ENCODE data around the gene PAGE4. TPM values are rescaled to one million over a fixed set of nuclear protein-coding genes. Genes with fewer than 3 reads are reported as not detected.

The PAGE4 gene, protein sequence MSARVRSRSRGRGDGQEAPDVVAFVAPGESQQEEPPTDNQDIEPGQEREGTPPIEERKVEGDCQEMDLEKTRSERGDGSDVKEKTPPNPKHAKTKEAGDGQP
- total RNA-seq: not detected in 2 replicates

DNA sequence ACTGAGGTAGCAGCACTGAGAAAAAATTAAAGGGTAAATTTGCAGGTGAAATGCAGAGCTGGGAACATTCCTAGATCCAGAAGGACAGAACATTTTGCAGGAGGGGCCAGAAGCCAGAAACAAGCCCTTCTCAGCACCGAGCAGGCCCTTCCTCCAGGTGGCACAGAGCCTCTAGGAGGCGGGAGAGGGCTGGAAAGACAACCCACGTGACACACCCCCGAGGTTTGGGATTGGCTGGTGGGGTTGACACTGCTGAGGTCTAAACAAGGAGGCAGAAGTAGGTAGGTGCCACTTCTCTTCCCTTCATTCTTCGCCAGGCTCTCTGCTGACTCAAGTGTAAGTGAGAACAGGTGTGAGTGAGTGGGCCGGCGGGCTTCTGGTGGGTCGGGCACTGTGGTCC is at the start of gene PAGE4:
PAGE4 (plus strand) TSS at position 288 of the 400 bp plus-strand sequence. CDS start 1,126 bp downstream, outside the sequence.
- no peak for DNase-seq

DNA sequence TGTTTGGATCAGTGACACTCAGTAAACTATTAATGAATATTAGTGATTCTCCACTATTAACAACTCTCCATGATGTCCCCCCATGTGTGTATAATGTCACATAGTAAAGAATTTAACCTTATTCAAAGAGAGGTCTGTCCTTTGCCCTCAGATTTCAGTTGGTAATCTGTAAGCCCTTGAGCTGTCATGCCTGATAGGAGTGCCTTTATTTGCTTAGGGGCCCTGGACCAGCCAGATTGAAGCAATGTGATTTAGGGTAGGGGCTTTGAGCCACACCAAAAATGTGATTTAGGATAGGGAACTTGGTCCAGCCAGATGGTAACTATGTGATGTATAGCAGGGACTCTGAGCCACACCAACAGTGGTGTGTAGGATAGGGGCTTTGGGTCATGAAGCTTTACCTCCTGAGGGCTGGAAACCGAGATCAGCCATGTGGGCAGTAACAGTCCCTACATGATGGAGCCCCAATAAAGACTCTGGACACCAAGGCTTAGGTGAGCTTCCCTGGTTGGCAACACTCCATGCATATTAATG is 44.3 kb upstream of the PAGE4 start:
- no peak for DNase-seq

DNA sequence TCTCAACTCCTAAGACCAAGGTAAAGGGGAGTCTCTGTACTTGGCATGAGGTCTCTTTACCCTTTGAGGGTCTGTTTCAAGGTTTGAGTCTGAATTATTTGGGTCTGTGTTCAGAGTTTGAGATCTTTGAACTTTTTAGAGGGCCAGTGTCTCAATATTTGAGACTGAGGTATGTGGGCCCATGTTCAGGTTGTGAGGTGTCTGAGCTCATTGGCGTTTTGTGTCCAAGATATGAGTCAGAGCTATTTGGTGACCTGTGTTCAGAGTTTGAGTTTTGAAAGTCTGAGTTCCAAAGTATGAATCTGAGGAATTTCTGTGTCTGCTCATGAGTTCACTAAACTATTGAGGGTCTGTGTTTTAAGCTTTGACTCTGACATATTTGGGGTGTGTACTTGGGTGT is 36.7 kb upstream of the PAGE4 start:
- DNase-seq: no peak

DNA sequence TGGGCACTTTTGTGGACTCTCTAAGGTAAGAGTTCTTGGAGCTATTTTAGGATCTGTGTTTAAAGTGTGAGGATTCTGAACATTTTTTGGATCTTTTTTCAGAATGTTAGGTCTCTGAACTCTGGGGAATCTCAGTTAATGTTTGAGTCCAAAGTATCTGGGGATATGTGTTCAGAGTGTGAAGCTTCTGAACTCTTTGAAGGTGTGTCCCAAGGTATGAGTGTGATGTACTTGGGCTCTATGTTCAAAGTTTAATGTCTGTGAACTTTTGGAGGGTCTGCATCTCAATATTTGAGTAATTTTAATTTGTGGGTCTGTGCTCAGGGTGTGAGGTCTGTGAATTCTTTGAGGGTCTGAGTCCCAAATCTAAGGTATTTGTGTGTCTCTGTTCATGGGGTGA is 35.4 kb upstream of the PAGE4 start:
- no peak for DNase-seq

DNA sequence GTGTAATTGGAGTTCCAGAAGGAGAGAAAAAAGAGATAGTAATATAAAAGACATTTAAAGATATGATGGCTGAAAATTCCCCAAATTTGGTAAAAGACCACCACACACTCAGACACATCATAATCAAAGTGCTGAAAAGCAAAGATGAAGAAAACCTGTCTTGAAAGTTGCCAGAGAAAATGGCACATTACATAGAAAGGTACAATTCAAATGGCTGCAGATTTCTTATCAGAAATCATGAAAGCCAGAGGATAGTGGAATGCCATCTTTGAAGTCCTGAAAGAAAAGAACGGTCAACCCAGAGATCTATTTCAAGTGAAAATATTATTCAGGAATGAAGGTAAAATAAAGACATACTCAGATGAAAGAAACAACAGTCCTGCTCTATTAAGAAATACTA is 29.3 kb upstream of the PAGE4 start:
- DNase-seq: no peak

DNA sequence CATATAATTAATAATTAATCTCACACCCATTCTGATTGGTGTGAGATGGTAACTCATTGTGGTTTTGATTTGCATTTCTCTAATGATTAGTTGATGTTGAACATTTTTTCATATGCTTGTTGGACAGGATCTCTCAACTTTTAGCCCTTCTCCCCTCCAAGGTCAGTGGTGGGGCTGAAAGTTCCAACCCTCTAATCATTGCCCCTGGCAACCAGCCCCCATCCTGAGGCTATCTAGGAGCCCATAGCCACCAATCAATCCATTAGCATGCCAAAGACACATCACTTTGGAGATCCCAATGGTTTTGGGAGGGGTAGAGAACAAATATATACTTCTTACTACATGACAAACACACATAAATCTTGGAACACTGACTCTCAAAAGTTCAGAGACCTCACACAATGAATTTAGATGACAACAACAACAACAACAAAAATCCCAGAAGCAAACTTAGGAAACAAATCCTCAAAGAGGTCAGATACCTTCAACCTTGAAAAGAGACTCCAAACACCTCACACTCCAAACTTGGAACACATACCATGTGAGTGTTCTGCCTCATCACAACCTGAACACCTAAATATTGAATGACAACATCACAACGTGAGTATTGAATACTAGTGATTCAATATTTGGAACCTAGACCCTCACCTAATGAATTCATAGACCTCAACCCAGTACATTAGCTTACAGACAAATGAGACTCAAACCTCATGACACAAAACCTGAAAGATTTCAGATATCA is 19.0 kb upstream of the PAGE4 start:
- DNase-seq: no peak

DNA sequence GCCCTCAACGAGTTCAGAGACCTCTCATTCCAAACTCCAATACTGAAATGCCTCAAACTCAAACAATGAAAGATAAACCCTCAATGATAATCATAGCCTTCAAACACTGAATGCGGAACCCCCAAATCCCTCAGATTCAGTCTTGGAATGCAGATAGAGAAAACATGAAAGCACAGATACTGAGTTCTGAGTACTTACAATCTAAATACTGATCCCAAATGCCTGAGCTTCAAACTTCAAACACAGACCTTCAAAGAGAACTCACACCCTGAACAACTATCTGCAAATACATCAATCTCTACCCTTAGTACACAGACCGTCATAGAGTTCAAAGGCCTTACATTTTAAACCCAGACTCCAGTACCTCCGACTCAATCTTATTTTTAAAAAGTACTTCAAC is 16.9 kb upstream of the PAGE4 start:
- DNase-seq: no peak

DNA sequence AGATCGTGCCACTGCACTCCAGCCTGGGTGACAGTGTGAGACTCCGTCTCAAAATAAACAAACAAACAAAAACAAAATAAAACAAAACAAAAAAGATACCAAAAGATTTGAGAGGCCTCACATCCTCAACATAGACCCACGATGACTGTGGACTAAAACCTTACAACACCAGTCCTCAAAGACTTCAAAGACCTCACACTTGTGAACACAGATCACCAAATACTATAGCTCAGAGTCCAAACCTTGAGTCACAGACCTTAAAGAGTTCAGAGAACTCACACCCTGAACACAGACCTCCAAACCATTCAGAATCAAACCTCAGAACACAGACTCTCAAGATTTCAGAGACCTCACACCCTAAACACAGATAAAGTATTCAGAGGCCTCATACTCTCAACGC is 12.7 kb upstream of the PAGE4 start:
- DNase-seq: no peak

DNA sequence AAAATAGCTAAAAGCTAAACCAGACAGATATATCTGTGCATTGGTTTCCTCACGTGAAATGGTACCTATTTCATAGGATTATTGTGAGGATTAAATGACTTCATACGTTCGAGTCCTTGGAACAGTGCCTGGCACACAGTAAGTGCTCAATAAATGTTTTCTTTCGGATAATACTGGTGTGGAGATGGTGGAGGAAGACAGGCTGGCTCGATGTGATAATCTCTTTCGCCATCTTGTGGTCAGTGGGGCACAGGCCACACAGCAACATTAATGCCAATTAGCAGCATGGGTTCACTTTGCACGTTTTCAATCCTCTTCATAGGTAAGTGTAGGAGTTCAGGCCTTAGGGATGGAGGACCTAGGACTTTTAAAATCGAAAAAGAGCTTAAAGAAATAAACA is 9.3 kb downstream of the PAGE4 start:
- DNase-seq: peak; percentile 54

DNA sequence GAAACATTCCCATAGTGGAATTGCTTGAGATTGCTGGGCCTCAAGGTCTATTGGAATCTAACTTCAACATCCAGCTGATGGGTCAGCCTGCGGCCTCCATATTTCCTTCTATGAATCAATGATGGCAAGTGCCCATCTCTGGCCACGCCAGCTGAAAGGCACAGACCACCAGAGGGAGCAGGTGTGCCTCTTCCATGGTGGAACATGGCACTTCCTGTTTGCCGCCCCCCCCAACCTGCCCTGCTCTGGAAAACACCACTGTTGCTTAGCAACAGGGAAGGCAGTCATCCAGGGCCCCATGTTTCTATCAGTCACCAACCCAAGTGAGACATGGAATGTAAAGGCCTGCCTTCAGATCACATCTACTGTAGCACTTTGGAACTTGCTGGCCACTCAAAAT is 11.6 kb downstream of the PAGE4 start:
- peak; percentile 65 for DNase-seq

DNA sequence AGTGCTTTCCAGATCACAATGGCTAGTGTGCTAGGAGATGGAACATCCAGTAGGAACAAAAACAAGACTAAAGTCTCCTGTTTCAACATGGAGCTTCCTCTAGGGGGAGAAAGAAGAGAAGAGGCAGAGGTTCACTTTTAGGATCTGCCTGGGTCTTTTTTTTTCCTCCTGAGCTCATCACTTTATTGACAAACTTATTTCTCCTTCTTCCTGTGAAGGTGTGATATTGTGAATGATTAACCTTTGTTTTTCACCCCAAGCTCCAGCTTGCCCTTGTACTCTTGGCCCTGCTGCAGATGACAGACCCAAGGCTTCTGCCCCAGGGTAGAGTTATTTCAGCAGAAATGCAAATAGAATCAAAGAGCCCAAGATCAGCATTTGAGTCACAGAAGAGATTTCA is 13.5 kb downstream of the PAGE4 start:
- no peak for DNase-seq

DNA sequence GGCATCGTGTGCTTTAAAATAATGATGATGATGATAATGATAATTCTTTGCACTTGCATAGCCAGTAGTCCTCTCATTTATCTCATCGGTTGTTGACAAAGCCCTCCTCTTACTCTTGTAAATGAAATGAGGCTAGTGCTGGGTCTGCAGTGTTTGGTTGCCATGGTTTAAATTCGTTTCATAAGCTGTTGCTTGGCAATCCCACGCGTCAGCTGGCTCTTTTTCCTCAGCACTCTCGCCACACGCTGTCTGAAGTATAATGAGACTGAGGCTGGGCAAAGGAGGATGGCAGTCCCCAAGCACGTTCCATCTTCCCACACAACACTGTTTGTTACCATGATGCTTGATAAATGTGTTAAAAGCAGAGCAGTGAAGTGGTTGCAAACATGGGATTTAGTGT is 15.5 kb downstream of the PAGE4 start:
- DNase-seq: no peak

DNA sequence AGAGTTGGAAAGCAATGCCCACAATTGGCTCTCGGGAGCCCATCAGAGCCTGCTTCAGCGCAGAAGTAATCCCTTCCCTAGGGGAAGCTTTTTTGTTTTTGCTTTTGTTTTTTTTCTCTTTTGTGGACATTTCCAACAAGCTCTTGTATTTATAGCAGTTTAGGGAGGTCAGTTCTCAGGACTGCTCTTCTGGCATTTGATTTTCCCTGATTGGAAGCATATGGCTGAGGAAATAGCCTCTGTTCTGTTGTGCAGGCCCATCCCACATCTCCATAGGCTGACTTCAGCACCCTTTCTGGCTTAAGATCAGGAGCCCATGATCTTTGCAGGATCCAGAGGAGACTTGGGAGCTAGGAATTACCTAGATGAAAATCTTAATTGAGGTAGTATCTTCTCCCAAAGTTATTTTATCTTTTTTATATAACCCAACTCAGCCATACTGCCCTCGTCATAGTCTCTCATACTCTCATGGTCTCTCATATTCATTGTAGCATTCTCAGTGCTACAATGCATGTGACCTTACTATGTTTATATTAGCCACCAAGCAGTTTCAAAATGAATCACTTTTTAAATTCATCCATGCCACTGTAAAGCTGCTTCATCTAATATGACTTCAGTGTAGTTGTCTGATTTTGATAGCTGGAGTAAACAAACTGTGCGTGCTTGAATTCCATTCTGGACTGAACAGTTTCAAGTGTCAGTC is 16.7 kb downstream of the PAGE4 start:
- no peak for DNase-seq

DNA sequence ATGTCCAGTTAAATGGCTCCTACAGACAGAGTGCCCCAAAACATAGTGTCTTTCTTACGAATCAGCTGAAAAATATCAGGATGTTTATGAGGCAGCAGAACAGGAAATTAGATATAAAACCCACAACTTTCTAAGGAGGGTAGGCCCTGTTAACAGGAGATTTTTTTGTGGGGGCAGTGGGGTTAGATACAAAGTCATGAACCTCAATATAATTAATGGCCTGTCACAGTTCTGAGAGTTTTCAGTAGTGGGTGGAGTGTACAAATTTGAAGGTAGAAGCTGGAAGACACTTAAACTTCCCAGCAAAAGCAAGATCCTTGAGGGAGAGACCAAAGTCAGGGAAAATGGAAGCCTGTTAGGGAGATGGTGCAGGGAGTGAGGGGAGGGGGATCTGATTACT is 17.4 kb downstream of the PAGE4 start:
- DNase-seq: no peak

DNA sequence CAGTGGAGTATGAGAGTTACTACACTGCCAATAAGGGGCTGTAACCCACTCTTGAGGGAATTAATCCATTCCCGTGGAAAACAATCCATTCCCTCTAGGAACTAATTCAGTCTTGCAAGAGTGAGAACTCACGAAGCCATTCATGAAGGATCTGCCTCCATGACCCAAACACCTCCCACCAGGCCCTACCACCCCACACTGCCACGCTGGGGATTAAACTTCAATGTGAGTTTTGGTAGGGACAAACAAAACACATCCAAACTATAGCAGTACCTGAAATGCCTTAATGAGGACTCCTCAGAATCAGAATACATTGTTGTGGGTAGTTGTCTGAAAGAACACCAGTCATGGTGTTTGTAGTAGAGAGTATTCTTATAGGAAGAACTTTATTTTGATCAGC is 19.2 kb downstream of the PAGE4 start:
- DNase-seq: no peak

DNA sequence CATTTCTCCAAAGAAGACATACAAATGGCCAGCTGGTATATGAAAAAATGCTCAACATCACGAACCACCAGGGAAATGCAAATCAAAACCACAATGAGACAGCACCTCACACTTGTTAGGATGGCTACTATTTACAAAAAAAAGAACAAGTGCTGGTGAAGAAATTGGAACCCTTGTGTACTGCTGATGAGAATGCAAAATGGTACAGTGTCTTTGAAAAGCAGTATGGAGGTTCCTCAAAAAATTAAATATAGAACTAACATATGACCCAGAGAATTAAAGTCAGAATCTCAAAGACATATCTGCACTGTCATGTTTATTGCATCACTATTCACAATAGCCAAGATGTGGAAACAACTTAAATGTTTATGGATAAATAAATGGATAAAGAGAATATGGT is 20.9 kb downstream of the PAGE4 start:
- no peak for DNase-seq

DNA sequence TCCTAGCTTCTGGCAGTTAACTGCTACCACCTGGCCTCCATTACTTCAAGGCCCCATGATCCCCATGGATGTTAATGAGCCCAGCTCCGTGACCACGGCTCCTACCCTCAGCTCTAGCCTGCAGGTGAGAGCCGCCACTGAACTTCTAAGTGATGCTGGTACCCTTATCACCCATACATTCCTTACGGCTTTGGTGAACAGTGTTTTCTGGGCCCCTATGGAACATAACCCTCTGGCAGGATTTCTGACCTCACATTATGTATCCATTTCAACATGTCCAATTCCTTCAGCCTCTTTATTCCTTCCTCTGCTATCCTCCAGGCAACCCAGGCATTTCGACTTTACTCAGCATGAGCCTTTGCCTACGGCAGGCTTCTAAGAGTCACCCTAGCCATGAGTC is 24.6 kb downstream of the PAGE4 start:
- no peak for DNase-seq

DNA sequence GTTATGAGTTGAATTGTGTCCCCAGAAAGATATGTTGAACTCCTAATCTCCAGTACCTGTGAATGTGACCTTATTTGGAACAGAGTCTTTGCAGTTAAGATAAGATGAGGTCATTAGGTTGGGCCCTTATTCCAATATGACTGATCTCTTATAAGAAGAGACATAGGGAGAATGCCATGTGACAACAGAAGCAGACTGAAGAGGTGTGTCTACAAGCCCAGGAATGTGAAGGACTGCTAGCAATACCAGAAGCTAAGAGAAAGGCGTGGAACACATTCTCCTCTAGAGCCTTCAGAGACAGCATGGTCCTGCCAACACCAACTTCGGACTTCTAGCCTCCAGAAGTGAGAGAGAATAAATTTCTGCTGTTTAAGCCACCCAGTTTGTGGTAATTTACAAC is 27.7 kb downstream of the PAGE4 start:
- DNase-seq: no peak

DNA sequence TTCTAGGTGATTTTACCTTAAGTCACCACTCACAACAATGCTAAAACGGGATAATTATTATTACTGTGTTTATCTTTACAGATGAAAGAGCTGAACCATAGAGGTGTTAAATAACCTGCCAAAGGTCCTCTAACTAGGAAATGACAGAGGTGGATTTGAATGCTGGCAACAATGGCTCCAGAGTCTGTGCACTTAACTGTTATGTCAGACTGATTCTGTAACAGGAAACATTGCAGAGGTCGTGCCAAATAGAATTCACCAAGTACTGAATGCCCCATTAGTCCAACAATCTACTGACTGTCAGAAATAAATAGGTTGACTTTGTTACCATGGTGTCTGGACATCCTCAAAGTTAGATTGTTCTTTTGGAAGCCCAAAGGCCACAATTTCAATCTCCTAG is 29.2 kb downstream of the PAGE4 start:
- DNase-seq: peak; percentile 61

DNA sequence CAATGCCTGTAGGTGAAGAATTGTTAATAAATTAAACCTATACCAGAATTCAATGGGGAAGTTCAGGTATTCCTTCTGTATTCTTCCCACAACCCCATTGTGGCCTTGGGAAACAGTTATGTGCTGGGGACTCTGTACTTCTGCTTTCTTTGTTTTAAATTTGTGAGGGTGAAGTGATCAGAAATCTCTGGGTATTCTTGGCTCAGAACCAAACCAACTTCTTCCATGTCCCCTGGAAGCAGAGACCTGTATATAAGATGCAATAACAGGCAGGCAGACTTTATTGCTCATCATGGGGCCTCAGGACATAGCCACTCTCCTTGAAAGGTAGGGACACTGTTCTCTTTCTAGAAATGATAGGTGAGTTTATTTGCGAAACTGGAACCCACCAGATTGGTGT is 30.4 kb downstream of the PAGE4 start:
- no peak for DNase-seq

DNA sequence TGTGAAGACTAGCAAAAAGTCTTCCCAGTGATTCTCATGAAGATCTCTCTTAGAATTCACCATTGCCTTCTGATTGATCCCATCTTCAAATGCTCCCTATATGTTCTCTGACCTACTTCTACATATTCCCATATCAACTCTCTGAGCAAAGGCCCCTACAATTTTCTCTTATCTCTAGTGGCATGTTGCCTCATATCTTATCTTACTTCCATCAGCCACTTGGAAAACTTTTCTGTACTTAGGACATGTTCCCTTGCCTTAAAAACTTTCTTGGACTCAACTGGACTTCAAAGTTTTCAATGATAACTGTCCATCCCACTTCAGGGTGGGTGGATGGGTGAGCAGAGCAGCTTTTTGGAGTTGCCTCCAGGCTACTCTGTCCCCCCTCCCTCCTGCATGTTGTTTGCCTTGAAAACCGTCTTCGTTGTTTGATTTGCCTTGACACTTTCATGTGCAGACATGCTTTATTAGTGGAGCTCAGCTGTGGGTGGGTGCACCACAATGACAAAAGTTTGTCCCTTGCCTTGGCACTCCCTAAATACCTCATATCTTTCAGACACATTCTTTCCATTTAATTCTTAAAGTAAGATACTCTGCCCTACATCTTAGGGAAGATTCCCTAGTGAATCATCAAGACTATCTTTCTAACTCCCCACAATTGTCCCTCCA is 31.9 kb downstream of the PAGE4 start:
- no peak for DNase-seq

DNA sequence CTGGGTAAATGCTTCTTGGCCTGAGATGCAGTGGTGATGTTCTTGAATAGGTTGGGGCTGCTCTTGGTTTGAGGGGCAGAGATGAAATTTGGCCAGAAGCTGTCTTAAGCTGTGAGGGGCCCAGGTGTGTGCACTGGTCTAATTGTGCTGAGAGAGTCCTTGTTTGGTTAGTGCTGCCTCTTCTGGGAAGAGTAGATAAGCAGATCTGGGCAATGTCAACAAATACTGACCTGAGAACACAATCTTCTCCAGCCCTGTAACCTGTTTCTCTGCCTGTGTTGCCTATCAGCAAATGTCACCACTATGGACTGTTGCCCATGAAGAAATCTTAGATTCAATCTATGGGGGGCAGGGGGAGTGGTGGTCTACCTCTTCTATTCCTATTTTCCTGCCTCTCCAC is 33.0 kb downstream of the PAGE4 start:
- no peak for DNase-seq

DNA sequence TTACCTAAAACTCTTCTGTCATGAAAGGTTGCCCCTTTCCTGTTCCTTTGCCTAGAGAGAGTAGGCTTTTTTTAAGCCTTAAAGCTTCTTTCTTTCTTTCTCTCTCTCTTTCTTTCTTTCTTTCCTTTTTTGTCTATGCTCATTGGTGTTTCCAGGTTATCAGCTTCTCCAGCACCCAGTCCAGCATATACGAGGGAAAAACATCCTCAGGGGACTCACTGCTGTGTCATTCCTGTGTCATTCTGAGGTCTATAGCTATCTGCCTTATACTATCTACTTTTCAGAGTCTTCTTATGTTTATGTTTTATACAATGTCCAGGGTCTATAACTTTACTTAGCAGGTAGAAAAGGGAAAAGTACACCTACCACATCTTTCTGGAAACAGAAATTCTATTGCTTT is 39.6 kb downstream of the PAGE4 start:
- DNase-seq: no peak

DNA sequence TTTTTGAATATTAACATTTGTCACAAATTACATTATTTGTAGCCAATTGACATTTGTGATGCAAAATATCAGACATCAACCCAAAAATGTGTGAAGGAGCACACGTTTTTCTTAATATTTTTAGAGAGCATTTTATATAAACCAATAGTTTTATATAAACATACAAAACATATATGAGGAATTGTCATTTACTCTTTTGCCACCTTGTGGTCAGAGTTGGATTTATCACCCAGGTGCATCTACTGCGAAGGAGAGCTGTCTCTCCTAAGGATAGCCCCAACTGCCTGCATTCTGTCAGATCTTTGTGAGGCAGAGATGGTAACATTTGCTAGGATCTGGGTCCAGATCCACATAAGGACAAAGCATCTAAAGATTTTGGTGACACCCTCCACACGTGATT is 47.6 kb downstream of the PAGE4 start:
- DNase-seq: peak; percentile 58

Data from dermis blood vessel endothelial cell (primary cell).